KG1 (cell line): ENCODE results near the gene AURKA.
A peak's percentile ranks its signal among the peaks of the same experiment; 100 is the strongest.
"Not testable (repeated sequence)": the region's sequence is repeated elsewhere in the genome, so short reads cannot be mapped to it uniquely, and the experiment has no call there.

ENCODE experiments used
- DNase-seq: peaks from one replicate; lab custom pipeline; 2025; lab: John Stamatoyannopoulos, UW

AURKA gene

DNA sequence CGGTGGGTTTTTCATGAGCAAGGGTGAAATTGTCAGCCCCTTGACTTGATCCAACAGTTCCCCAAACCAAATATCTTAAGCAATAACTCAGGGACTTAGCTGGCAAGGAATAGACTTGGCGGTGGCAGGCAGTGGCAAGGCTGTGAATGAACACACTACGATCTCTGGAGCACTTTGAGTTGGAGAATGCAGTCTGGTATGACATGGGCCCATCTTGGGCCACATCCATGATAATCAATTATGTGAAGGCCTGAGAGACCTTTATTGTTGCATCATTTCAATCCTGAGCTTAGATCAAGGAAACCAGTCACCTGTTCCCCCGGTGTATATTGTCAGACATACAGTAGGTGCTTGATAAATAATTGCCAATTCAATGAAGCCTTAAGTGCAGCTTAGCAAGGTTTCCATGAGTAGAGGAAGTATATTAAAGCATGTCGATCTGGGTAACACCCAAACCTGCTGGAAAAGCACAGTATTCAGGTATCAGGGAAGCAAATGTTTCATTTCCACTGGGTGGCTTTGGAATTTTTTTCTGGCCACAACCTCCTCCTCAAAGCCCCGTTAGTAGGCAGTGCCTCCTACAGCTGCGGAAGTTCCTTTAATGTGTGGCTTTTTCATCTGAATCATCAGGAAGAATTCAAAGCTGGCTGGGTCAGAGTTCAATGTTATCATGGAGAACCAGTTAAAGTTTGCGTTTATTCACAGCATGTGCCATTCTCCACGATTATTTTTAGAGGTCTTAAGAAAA, 30.2 kb upstream of the AURKA start:
- peak; percentile 63 for DNase-seq

GRCh38 chr20:56420940-56421688, 29.1 kb upstream of the AURKA start:
- DNase-seq = no peak

- no peak for DNase-seq
These were observed 28.0 kb upstream of the AURKA start for GRCh38 chr20:56420028-56420427.

GRCh38 chr20:56418385-56418861, 26.4 kb upstream of the AURKA start:
- DNase-seq = peak; percentile 60

DNA sequence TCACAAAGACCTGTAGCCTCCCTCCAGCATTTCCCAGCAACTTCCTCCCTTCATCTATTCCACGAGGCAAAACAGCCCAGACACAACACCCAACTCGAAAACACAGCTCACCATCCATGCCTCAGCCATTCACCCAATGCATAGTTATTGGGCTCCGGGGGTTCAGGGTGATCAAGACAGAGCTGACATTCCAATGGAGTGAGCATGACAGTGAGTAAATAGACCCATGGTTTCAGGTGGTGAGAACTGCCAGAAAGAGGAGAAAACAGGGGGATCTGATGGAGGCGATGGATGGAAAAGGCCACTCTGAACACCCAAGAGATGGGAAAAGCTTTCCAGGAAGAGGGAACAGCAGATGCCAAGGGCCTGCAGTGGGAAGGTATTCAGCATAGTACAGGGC, 25.9 kb upstream of the AURKA start:
- no peak for DNase-seq

DNA sequence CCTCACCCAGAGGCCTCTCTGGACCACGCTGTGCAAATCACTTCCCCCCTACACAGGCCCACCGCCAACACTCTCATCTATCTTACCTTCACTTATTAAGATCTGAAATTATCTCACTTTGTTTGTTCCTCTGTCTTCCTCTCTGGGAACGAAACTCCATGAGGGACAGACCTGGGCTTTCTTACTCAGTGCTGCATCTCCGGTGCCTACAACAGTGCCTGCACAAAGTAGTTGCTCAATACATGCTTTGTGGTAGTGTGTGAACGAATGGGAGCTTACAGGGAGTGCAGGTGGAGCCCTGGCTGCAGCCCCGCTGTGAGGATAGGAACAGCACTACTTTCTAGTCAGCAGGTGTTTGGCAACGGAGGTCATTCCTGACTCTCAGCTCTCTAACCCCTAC, 25.4 kb upstream of the AURKA start:
- DNase-seq = no peak

GRCh38 chr20:56414842-56415765, 23.1 kb upstream of the AURKA start:
- DNase-seq = no peak

- DNase-seq = no peak
These were observed 20.9 kb upstream of the AURKA start for GRCh38 chr20:56412949-56413348.

GRCh38 chr20:56412473-56412790, 20.4 kb upstream of the AURKA start:
- DNase-seq = no peak

GRCh38 chr20:56411759-56412472, 19.9 kb upstream of the AURKA start, which contains the start of gene CASS4:
CASS4 (plus strand) TSS chr20:56412260; CDS start chr20:56412459, 199 bp downstream.
- peak; percentile 30 for DNase-seq

DNA sequence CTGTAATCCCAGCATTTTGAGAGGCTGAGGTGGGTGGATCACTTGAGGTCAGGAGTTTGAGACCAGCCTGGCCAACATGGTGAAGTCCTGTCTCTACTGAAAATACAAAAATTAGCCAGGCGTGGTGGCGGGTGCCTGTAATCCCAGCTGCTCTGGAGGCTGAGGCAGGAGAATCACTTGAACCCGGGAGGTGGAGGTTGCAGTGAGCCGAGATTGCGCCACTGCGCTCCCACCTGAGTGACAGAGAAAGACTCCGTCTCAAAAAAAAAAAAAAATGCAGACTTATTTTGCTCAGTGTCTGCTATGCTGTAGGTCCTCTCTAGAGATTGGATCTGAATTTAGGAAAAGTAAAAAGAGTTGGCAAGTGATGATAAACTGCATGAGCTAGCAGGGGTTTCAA, 19.3 kb upstream of the AURKA start:
- DNase-seq = not testable (repeated sequence)

DNA sequence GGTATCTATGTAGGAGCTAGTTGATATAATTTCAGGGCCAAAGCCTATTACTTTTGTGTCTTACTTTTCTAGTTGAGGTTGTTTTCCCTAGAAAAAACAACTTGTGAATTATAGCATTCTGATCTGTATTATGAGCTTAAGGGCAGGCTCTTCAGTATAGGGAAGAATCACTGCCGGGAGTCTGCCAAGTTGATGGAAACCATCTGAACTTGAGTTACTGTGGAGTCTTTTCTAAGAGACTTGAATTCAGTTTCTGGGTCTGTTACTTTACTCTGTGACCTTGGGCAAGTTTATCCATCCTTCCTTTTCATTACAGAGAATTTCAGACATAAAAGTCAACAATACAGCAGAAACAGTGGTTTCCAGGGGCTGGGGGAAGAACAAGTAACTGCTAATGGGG, 17.9 kb upstream of the AURKA start:
- DNase-seq = no peak

DNA sequence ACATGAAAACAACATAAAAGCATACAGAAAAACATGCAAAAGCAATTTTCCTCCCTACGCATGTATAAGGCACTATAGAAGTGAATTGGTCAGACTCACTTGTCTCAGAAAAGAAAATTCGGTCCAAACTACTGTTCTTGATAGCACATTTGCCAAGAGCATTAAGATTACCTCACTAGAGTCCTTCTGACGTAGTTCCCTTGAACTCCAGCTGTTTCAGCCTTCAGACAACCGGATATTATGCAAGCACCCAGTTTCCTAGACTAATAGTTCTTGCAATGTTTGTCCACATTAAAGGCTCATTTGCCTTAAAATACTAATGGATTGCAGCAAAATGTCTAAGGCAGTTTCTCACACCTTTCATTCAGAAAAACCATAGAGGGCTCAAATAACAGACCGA, 17.5 kb upstream of the AURKA start:
- DNase-seq = no peak

GRCh38 chr20:56406910-56407309, 14.9 kb upstream of the AURKA start:
- no peak for DNase-seq

GRCh38 chr20:56405356-56405755, 13.3 kb upstream of the AURKA start:
- DNase-seq = not testable (repeated sequence)

- no peak for DNase-seq
These were observed 11.4 kb upstream of the AURKA start for GRCh38 chr20:56403465-56403864.

DNA sequence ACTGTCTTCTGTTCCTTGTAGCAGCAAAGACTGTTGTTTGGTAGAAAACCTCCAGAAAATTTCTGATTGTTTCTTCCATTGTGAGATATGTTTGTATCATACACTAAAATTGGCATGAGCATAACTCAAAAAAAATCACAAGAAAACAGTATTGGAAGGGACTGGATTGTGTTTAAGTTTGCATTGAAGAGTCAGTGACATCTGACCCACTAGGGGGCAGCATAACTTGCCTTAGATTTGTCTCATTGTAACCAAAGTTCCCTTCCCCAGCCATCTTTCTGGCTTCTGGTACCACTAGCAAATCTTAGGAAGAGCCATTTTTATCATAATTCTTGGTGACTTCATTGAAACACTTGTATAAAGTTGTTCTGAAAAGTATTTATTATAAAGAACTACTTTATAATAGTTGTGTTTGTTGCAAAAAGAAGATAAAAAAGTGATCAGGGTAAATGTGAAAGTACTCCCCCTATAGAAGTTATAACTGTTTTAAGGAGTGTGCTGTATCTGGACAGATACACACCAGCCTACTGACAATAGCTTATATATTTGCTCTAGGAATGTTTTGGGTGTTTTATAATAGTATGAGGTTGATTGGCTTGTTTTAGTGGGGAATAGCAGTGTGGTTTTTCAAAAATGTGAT, 8.1 kb upstream of the AURKA start:
- DNase-seq = peak; percentile 62

GRCh38 chr20:56395166-56395565, 3.2 kb upstream of the AURKA start:
- no peak for DNase-seq

DNA sequence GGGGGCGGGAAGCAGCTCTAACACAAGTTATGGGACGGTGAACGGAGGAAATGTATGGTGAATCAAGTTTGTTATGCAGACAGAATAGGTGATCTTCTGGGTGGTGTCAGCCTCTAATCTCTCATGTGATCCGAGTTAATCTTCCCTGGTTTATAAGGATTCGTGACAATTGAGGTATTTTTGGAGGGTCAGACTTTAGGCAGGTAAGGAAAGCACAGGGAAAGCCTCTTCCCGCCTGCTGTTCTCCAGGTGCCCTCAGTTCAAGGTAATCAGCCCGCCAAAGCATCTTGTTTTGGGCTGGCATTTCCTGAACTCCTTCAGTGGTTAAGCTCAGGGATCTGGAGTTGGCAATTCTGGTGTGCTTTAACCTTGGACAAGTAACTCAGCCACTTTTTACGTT, 1.6 kb upstream of the AURKA start:
- no peak for DNase-seq

GRCh38 chr20:56392881-56393482, 967 bp upstream of the AURKA start:
- no peak for DNase-seq
